Stimulated activated CD8-positive, alpha-beta memory T cell treated with anti-CD3 and anti-CD28 coated beads, Interleukin-15, amount 100 ng/mL, for 1 hour (primary cell): ENCODE results near the gene FGGY.
"Not testable (repeated sequence)": the region's sequence is repeated elsewhere in the genome, so short reads cannot be mapped to it uniquely, and the experiment has no call there.

ENCODE experiments used
- DNase-seq: peaks from one replicate; pipeline ENCODE4 v3.0.0-alpha.2; 2020; ENCODE audit warnings: low read depth

FGGY gene

GRCh38 chr1:59549903-59550302 lies 253.0 kb downstream of the FGGY start:
- no peak for DNase-seq

- DNase-seq, result no peak
These were observed 255.1 kb downstream of the FGGY start for GRCh38 chr1:59552007-59552406.

- no peak for DNase-seq
These were observed 256.5 kb downstream of the FGGY start for GRCh38 chr1:59553371-59553770.

- no peak for DNase-seq
These were observed 257.2 kb downstream of the FGGY start for GRCh38 chr1:59554011-59554663.

- DNase-seq, result no peak
These were observed 257.9 kb downstream of the FGGY start for GRCh38 chr1:59554752-59555151.

GRCh38 chr1:59556398-59556797 lies 259.5 kb downstream of the FGGY start:
- DNase-seq, result no peak

- DNase-seq, result no peak
These were observed 260.1 kb downstream of the FGGY start for GRCh38 chr1:59556802-59557548.

GRCh38 chr1:59557549-59557885 lies 260.6 kb downstream of the FGGY start:
- DNase-seq, result no peak

- DNase-seq, result not testable (repeated sequence)
These were observed 261.7 kb downstream of the FGGY start for GRCh38 chr1:59558580-59558979.

- no peak for DNase-seq
These were observed 264.0 kb downstream of the FGGY start for GRCh38 chr1:59560807-59561450.

GRCh38 chr1:59561796-59562195 lies 264.9 kb downstream of the FGGY start:
- no peak for DNase-seq

GRCh38 chr1:59564192-59564891 lies 267.4 kb downstream of the FGGY start:
- no peak for DNase-seq

- DNase-seq, result no peak
These were observed 268.9 kb downstream of the FGGY start for GRCh38 chr1:59565611-59566410.

GRCh38 chr1:59568158-59568935 lies 271.5 kb downstream of the FGGY start:
- DNase-seq, result no peak

GRCh38 chr1:59569198-59569597 lies 272.3 kb downstream of the FGGY start:
- no peak for DNase-seq

- no peak for DNase-seq
These were observed 273.6 kb downstream of the FGGY start for GRCh38 chr1:59570524-59570923.

GRCh38 chr1:59574085-59574484 lies 277.2 kb downstream of the FGGY start:
- no peak for DNase-seq

GRCh38 chr1:59577774-59578173 lies 280.9 kb downstream of the FGGY start:
- no peak for DNase-seq

- DNase-seq, result no peak
These were observed 282.3 kb downstream of the FGGY start for GRCh38 chr1:59579222-59579621.

- no peak for DNase-seq
These were observed 283.4 kb downstream of the FGGY start for GRCh38 chr1:59580257-59580656.

GRCh38 chr1:59592410-59592809 lies 295.5 kb downstream of the FGGY start:
- DNase-seq, result not testable (repeated sequence)
